Gastrocnemius medialis (tissue), 4 donors: ENCODE data around the gene GABBR2. TPM values are rescaled to one million over a fixed set of nuclear protein-coding genes. Genes with fewer than 3 reads are reported as not detected.
"Not testable (repeated sequence)": the region's sequence is repeated elsewhere in the genome, so short reads cannot be mapped to it uniquely, and the experiment has no call there.

Experiments used
- ATAC-seq, 2 donors: fragments of 150-250 bp; one replicate each; pipeline ENCODE4 v1.9.1; 2016
- DNase-seq, 2 donors: peaks; one replicate each; pipeline ENCODE4 v3.0.0-alpha.2; 2019
- H3K27ac ChIP-seq, 4 donors: fragments of 200-600 bp; sonication (generic); 1 replicate in 1 of 4; 2 replicates in 3 of 4; pipeline ENCODE4 v1.5.1; 2016 to 2018; ENCODE audit warnings: mild to moderate bottlenecking in 2 of 4, moderate library complexity in 1 of 4
- H3K27me3 ChIP-seq, 3 donors: fragments of 200-600 bp; sonication (generic) in 2 of 3; 1 replicate in 1 of 3; 2 replicates in 2 of 3; pipeline versions ENCODE4 v1.5.1 to v1.6.0; 2016 to 2019; ENCODE audit warnings: mild to moderate bottlenecking in 1 of 3, moderate library complexity in 1 of 3
- H3K36me3 ChIP-seq, 2 donors: fragments of 200-600 bp; sonication (generic) in 1 of 2; one replicate each; pipeline ENCODE4 v1.5.1; 2017 to 2018
- H3K4me1 ChIP-seq, 2 donors: fragments of 200-600 bp; sonication (generic) in 1 of 2; one replicate each; pipeline ENCODE4 v1.5.1; 2016 to 2017; ENCODE audit warnings: mild to moderate bottlenecking in 2 of 2
- H3K4me3 ChIP-seq, 4 donors: fragments of 200-600 bp; sonication (generic) in 3 of 4; 1 replicate in 1 of 4; 2 replicates in 3 of 4; pipeline ENCODE4 v1.5.1; 2016 to 2019; ENCODE audit warnings: mild to moderate bottlenecking in 2 of 4
- H3K9me3 ChIP-seq, 3 donors: fragments of 200-600 bp; sonication (generic) in 2 of 3; 1 replicate in 1 of 3; 2 replicates in 2 of 3; pipeline ENCODE4 v1.5.1; 2016 to 2019
- POLR2A ChIP-seq, 2 donors: fragments of 450-650 bp; IDR thresholded peaks; one replicate each; pipeline ENCODE4 v1.6.1; 2017; ENCODE audit warnings: antibody characterized with exemption in 2 of 2, mild to moderate bottlenecking in 2 of 2, moderate library complexity in 2 of 2
- in situ Hi-C, 4 donors: fragments of 200-750 bp; cut with MboI; loops; one replicate each; pipeline versions ENCODE4 v1.15.0 to v1.8.0; 2017; ENCODE audit warnings: low sequenced_read_pairs in 4 of 4
- intact Hi-C: fragments of 100-400 bp; cut with DNase I; formaldehyde crosslinking; loops from one replicate; pipeline ENCODE4 v1.15.1; 2023; ENCODE audit warnings: low total_unique reads
- total RNA-seq, 4 donors: library from RNA; depleted of rRNA; stranded (reverse); fragments of >200 nt; gene quantifications; one replicate each; pipeline versions ENCODE4 v1.1.0 to v1.2.3, GENCODE V29; 2016
- TF ChIP-seq, protein P1 (sequence below), 5 experiments: fragments of 450-650 bp in 3 of 5; fragments of 200-600 bp in 2 of 5; sonication (generic) in 2 of 5; IDR thresholded peaks in 4 of 5; conservative IDR thresholded peaks in 1 of 5; 1 replicate in 4 of 5; 2 replicates in 1 of 5; pipeline ENCODE4 v1.5.1; 2016 to 2019; ENCODE audit warnings: antibody characterized with exemption in 5 of 5, mild to moderate bottlenecking in 3 of 5, moderate library complexity in 3 of 5

GABBR2 gene
- total RNA-seq, 4 donors from 2014 or later, result 0.46 to 0.80 TPM; not detected in 2

DNA sequence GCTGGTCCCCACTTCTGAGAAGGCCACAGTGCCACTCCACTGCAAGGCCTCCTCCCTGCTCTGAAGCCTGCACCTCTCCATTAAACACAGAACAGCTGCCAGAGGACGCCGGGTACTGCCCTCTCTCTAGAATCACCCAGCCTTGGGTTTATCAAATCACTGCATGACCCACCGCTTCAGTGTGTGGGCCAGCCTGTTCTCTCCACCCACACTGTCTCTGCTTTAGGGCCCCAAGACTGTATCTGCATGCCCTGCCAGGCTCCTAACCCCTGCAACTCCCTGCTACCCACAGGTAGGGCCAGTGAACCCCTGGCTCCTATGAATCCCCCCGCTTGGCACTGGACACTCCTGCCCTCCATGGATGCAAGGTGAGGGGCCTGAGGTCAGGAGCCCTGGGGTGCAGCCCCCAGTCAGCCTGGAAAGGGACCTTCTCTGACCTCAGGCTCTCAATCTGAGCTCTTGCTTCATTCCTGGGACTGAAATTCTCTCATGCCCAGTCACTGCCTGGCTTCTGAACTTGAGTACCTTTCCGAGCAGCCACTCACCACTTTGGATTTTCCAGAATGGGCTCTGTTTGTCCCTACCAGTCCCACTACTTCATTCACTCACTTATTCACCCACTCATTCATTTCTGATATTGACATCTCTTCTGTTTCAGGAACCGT, 206.3 kb downstream of the GABBR2 start:
- ATAC-seq (no peak), DNase-seq (no peak)

DNA sequence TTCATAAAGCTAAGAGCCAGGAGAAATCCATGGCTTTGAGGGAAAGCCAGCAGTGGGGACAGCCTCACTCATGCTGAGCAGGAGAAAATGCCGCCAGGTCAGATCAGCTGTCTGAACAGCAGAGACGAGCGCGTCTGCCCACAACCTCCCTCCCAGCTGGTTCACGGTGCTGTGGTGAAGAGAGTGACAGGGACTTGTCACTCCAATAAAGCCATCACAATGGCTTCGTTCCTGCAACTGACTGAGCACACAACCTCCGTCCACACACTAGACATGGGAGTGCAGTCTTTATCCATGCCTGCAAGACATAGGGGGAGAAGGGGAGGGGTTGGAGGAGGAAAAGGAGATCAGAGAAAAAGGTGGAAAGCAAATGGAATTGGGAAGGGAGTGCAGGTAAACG, 206.9 kb downstream of the GABBR2 start:
- H3K4me1 ChIP-seq, result no peaks in the 10 kb centered on the region
- in situ Hi-C loops, result no loop called here
- no peaks in the 10 kb centered on the region for H3K9me3 ChIP-seq
- H3K27me3 ChIP-seq, result peaks cover 0 to 2% (median 0%) of the 10 kb centered on the region in 3 donors
- no peak for ATAC-seq
- intact Hi-C loops, result no loop called here
- no peak overlapping the region for H3K27ac ChIP-seq
- TF ChIP-seq, protein P1, sequence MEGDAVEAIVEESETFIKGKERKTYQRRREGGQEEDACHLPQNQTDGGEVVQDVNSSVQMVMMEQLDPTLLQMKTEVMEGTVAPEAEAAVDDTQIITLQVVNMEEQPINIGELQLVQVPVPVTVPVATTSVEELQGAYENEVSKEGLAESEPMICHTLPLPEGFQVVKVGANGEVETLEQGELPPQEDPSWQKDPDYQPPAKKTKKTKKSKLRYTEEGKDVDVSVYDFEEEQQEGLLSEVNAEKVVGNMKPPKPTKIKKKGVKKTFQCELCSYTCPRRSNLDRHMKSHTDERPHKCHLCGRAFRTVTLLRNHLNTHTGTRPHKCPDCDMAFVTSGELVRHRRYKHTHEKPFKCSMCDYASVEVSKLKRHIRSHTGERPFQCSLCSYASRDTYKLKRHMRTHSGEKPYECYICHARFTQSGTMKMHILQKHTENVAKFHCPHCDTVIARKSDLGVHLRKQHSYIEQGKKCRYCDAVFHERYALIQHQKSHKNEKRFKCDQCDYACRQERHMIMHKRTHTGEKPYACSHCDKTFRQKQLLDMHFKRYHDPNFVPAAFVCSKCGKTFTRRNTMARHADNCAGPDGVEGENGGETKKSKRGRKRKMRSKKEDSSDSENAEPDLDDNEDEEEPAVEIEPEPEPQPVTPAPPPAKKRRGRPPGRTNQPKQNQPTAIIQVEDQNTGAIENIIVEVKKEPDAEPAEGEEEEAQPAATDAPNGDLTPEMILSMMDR (IDR thresholded peaks at IDR 0.05 in 4 of 5, conservative IDR thresholded peaks at IDR 0.05 in 1 of 5), result no peak
- TF ChIP-seq POLR2A (IDR thresholded peaks at IDR 0.05), result no peak
- no peak for DNase-seq
- no peak overlapping the region for H3K4me3 ChIP-seq
- no peaks in the 10 kb centered on the region for H3K36me3 ChIP-seq

More for the DNA sequence above, 206.3 kb downstream of the GABBR2 start:
- no peak overlapping the region for H3K27ac ChIP-seq
- in situ Hi-C loops (no loop called here), intact Hi-C loops (no loop called here)
- H3K36me3 ChIP-seq, result no peaks in the 10 kb centered on the region
- no peak for TF ChIP-seq POLR2A (IDR thresholded peaks at IDR 0.05)
- TF ChIP-seq, protein P1 (IDR thresholded peaks at IDR 0.05 in 4 of 5, conservative IDR thresholded peaks at IDR 0.05 in 1 of 5), result no peak
- H3K9me3 ChIP-seq, result no peaks in the 10 kb centered on the region
- no peak overlapping the region for H3K4me3 ChIP-seq
- no peaks in the 10 kb centered on the region for H3K4me1 ChIP-seq
- H3K27me3 ChIP-seq, result peaks cover 0 to under 1% (median 0%) of the 10 kb centered on the region in 3 donors

DNA sequence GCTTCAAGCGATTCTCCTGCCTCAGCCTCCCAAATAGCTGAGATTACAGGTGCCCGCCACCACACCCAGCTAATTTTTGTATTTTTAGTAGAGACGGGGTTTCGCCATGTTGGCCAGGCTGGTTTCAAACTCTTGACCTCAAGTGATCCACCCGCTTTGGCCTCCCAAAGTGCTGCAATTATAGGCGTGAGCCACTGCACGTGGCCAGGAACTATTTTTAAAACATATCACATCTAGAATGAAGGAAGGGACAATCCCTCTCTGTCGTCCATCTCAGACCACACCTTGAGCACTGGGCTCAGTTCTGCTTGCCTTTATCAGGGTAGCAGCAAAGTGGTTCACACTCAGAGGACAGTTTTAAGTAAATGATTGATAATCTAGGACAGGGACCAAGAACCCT, 207.5 kb downstream of the GABBR2 start:
- H3K27me3 ChIP-seq, intact Hi-C loops: not testable (repeated sequence)

DNA sequence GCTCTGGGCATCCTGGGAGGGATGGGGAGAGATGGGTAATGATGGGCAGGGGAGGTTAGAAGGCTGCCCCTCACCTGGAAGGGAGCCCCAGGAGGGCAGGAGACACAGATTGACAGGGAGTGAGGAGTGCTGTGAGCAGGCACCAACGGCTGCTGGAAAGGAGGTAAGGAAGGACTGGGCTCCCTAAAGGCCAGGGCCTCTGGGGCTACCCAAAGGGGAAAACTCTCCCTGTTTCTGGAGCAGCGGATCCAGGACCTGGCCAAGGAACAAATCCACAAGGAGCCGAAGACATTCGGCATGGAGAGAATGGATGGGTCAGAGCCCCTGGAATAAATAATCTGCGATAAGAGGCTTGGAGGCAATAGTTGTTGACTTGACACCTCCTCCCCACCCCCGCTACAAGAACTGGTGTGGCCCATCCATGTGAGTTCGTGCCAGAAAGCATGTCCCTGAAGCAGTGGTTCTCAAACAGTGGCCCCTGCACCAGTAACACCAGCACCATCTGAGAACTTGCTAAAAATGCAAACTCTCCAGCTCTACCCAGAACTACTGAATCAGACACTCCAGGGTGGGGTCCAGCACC, 208.3 kb downstream of the GABBR2 start:
- Histone ChIP-seq H3K36me3 (no peaks in the 10 kb centered on the region), H3K27me3 (peaks cover 0 to 2% (median 0%) of the 10 kb centered on the region in 3 donors), H3K9me3 (no peaks in the 10 kb centered on the region), H3K4me3 (no peak overlapping the region), H3K27ac (no peak overlapping the region), H3K4me1 (no peaks in the 10 kb centered on the region)
- intact Hi-C loops (no loop called here), in situ Hi-C loops (no loop called here)
- TF ChIP-seq, protein P1 (IDR thresholded peaks at IDR 0.05 in 4 of 5, conservative IDR thresholded peaks at IDR 0.05 in 1 of 5), result no peak
- no peak for TF ChIP-seq POLR2A (IDR thresholded peaks at IDR 0.05)
- no peak for DNase-seq
- ATAC-seq, result no peak

More for the DNA sequence above, 207.5 kb downstream of the GABBR2 start:
- ATAC-seq, H3K9me3 ChIP-seq, in situ Hi-C loops, H3K36me3 ChIP-seq, H3K27ac ChIP-seq, DNase-seq, H3K4me1 ChIP-seq, H3K4me3 ChIP-seq: not testable (repeated sequence)

DNA sequence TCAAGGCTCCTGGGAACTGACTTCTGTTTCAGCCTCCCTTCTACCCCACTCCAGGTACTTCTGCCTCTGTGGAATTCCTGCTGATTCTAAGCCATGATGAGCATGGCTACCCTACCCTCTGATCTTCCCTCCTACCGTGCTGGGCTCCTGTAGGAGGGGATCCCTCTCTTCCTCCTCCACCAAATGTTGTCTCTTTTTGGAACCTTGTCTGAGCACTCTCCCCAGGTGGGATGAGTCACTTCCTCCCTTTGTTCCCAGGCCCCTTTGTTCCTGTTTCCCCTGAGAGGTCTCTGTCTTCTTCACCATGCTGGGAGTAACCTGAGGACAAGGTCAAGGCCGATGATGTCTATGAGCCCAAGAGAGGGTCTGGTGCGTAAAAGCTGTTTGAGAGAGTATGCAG, 213.2 kb downstream of the GABBR2 start:
- intact Hi-C loops, result no loop called here
- TF ChIP-seq, protein P1 (IDR thresholded peaks at IDR 0.05 in 4 of 5, conservative IDR thresholded peaks at IDR 0.05 in 1 of 5), result no peak
- TF ChIP-seq POLR2A (IDR thresholded peaks at IDR 0.05), result no peak
- Histone ChIP-seq H3K36me3 (no peaks in the 10 kb centered on the region), H3K9me3 (no peaks in the 10 kb centered on the region), H3K27me3 (peaks cover 0 to 2% (median 0%) of the 10 kb centered on the region in 3 donors), H3K4me1 (peaks cover 0 to 7% of the 10 kb centered on the region in 2 donors), H3K27ac (no peak overlapping the region), H3K4me3 (no peak overlapping the region)
- ATAC-seq, result no peak
- no peak for DNase-seq
- in situ Hi-C loops, result no loop called here
